HG03565 (cell line): ENCODE results near the gene ABHD5.
A peak's percentile ranks its signal among the peaks of the same experiment; 100 is the strongest.
"Not testable (repeated sequence)": the region's sequence is repeated elsewhere in the genome, so short reads cannot be mapped to it uniquely, and the experiment has no call there.

Experiments used
- ATAC-seq: cut with Tn5 transposase; IDR thresholded peaks from one replicate; pipeline ENCODE4 v1.9.1; 2021; ENCODE audit warnings: mild to moderate bottlenecking, moderate library complexity; ENCODE audit not compliant: unreplicated experiment

The ABHD5 gene

DNA sequence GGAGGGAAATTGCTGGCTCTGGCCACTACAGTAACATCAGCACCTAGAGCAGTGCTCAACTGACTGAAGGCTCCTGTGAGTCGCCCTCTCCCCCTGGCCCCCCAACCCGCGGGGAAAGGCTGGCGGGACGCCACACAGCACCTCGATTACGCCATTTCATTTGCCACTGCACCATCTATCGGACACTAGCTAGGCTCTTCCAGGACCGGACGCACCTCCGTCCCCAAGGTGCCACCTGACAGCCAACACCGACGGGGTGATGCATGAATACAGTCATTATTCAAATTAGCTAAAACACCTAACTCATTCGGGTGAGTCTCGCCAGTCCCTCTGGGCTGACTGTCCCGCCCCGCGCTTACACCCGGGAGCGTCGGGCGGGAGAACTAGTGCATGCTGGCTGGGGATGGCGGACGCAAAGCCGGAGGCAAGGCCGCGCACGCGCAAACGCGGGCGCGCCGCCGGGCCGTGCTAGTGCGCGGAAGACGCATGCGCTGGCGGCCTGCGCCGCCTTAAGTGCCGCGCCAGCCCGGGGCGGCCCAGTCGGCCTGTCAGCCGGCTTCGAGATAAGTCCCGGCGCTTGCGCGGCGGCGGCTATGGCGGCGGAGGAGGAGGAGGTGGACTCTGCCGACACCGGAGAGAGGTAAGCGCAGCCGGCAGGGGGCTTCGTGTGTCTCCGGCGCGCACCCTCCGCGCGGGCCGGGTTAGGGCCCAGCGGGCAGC, at the start of gene ABHD5:
ABHD5 (plus strand) TSS at position 539 of the 720 bp plus-strand sequence; CDS start at position 594, 55 bp downstream.
- ATAC-seq, result peak; percentile 85

- no peak for ATAC-seq
These were observed 49.2 kb upstream of the ABHD5 start for GRCh38 chr3:43641306-43642114.

GRCh38 chr3:43644443-43644842, 46.3 kb upstream of the ABHD5 start:
- no peak for ATAC-seq

- no peak for ATAC-seq
These were observed 43.2 kb upstream of the ABHD5 start for GRCh38 chr3:43647331-43648166.

DNA sequence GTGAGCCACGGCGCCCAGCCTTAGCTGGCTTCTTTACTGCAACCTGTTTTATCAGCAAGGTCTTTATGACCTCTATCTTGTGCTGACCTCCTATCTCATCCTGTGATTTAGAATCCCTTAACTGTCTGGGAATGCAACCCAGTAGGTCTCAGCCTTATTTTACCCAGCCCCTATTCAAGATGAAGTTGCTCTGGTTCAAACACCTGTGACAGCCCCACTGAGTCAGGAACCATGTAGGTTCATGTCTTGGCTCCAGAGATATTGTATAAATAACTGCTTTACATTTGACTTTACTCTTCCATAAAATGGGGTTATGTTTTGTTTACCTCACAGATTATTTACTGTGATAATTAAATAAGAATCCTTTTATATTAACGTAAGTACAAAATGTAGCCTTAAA, 41.8 kb upstream of the ABHD5 start:
- no peak for ATAC-seq

- ATAC-seq, result no peak
These were observed 41.3 kb upstream of the ABHD5 start for GRCh38 chr3:43649365-43649968.

DNA sequence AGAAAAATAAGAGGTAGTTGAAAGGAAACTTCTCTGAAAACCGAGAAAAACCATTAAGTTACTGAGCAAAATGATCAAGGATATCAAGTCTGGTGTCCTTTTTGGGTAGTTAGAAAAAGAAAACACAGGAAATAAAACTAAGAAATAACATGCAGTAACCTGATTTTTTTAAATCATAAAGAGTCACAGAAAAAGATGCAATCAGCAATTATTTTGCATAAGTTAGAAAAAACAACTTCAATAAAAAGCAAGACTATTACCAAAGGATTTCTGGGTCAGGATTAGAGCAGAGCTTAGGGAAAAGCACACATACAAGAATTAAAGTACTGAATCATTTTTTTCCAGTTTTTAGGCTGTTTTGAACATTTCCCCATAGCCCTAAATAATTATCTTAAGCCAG, 40.4 kb upstream of the ABHD5 start:
- no peak for ATAC-seq

GRCh38 chr3:43656390-43656789, 34.3 kb upstream of the ABHD5 start:
- ATAC-seq, result not testable (repeated sequence)

- ATAC-seq, result no peak
These were observed 31.4 kb upstream of the ABHD5 start for GRCh38 chr3:43659250-43659880.

DNA sequence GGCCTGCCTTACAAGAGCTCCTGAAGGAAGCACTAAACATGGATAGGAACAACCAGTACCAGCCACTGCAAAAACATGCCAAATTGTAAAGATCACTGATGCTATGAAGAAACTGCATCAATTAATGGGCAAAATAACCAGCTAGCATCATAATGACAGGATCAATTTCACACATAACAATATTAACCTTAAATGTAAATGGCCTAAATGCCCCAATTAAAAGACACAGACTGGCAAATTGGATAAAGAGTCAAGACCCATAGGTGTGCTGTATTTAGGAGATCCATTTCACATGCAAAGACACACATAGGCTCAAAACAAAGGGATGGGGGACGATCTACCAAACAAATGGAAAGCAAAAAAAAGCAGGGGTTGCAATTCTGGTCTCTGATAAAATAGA, 29.4 kb upstream of the ABHD5 start:
- ATAC-seq, result not testable (repeated sequence)

GRCh38 chr3:43665011-43665410, 25.7 kb upstream of the ABHD5 start:
- ATAC-seq, result not testable (repeated sequence)

GRCh38 chr3:43670635-43671522, 19.9 kb upstream of the ABHD5 start:
- ATAC-seq, result no peak

DNA sequence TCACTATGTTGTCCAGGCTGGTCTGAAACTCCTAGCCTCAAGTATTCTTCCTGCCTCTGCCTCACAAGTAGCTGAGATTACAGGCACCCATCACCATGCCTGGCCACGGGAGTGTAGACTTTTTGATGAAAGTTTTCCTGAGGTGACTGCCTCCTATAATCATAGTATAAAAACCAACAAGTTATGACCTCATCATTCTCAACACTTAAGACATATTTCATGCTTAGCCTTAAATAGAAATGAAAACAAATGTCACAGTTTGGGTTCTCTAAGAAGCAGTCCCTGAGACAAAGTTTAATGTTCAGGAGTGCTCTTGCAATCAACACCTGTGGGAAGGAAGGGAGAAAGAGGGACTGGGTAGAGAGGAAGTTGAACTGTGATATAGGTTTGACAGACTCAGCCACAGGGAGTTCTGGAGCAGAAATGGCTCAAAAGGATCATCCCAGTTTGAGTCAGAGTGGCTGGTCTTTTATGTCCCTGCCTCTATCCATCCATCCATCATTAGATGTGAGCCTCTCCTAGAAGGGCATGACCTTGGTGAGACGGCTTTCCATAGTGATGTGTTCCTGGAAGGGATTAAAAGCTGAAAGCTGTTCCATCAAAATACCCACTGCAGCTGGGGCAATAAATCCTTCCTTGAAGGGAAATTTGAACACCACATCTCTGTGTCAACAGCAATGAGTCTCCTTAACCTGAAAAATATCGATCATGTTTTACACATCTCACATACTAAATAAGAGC, 16.2 kb upstream of the ABHD5 start:
- ATAC-seq, result no peak

GRCh38 chr3:43675593-43675992, 15.1 kb upstream of the ABHD5 start:
- no peak for ATAC-seq

DNA sequence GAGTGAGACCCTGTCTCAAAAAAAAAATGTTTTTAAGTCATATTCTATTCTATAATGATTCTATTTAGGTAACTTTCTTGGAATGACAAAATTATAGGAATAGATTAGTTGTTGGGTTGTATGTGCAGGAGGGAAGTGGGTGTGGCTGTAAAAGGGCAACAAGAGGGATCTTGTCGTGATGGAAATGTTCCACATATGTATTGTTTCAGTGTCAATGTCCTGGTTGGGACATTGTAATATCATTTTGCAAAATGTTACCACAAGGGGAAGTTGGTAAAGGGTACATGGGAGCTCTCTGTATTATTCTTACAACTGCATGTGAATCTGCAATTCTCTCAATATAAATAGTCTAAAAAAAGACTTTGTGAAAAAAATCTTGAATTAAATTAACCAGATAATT, 14.3 kb upstream of the ABHD5 start:
- ATAC-seq, result no peak

- not testable (repeated sequence) for ATAC-seq
These were observed 12.4 kb upstream of the ABHD5 start for GRCh38 chr3:43678375-43678774.

DNA sequence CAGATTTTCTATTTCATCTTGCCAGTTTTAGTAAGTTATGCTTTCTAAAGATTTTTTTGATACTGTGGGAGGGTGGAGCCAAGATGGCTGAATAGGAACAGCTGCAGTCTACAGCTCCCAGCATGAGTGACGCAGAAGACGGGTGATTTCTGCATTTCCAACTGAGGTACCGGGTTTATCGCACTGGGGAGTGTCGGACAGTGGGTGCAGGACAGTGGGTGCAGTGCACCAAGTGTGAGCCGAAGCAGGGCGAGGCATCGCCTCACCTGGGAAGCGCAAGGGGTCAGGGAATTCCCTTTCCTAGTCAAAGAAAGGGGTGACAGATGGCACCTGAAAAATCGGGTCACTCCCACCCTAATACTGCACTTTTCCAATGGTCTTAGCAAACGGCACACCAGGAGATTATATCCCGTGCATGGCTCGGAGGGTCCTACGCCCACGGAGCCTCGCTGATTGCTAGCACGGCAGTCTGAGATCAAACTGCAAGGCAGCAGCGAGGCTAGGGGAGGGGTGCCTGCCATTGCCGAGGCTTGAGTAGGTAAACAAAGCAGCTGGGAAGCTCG, 11.8 kb upstream of the ABHD5 start:
- ATAC-seq, result not testable (repeated sequence)

- ATAC-seq, result not testable (repeated sequence)
These were observed 9.9 kb upstream of the ABHD5 start for GRCh38 chr3:43680857-43681256.
